Measurements from ENCODE around the gene EFCAB6. TPM values are rescaled to one million over a fixed set of nuclear protein-coding genes. Genes with fewer than 3 reads are reported as not detected.

EFCAB6 gene
- total and polyA plus RNA-seq, 2 donors (not counting 1 experiment from before 2014, with no cell fraction given), result 0.07 to 0.10 TPM

DNA sequence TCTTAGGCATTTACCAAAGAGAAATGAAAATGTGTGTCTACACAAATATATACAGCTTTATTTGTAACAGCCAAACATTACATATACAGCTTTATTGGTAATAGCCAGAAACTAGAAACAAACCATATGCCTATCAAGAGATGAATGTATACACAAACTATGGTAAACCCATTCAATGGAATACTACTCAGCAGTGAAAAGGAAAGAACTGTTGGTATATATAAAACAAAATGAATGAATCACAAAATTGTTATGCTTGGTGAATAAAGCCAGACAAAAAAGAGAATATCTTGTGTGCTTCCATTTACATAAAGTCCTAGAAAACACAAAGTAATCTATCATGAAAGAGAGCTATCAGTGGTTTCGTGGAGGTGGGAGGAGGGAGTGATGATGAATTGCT is 142.9 kb downstream of the EFCAB6 start:
- no peak overlapping the region for H3K4me3 Mint-ChIP-seq
- H2AFZ ChIP-seq (ENCODE audit: insufficient read depth, low read depth, low read length, poor library complexity, severe bottlenecking), result no peak overlapping the region
- no CpG with 5 or more reads among the region's 1 CpG for WGBS (ENCODE audit: insufficient coverage)
- H3K36me3 ChIP-seq (replicated peaks in 1 of 2; ENCODE audit: control extremely low read depth in 1 of 2, control insufficient read depth in 1 of 2, extremely low read depth in 1 of 2, insufficient read depth in 2 of 2, low read length in 1 of 2), result no peaks in the 10 kb centered on the region
- no peaks in the 10 kb centered on the region for H3K79me2 ChIP-seq (ENCODE audit: control insufficient read depth, insufficient read depth, low read length)
- no peak for TF ChIP-seq EZH2 (IDR thresholded peaks at IDR 0.05; ENCODE audit: borderline replicate concordance, insufficient read depth, low read depth, low read length, poor library complexity, severe bottlenecking)
- TF ChIP-seq, protein P1, sequence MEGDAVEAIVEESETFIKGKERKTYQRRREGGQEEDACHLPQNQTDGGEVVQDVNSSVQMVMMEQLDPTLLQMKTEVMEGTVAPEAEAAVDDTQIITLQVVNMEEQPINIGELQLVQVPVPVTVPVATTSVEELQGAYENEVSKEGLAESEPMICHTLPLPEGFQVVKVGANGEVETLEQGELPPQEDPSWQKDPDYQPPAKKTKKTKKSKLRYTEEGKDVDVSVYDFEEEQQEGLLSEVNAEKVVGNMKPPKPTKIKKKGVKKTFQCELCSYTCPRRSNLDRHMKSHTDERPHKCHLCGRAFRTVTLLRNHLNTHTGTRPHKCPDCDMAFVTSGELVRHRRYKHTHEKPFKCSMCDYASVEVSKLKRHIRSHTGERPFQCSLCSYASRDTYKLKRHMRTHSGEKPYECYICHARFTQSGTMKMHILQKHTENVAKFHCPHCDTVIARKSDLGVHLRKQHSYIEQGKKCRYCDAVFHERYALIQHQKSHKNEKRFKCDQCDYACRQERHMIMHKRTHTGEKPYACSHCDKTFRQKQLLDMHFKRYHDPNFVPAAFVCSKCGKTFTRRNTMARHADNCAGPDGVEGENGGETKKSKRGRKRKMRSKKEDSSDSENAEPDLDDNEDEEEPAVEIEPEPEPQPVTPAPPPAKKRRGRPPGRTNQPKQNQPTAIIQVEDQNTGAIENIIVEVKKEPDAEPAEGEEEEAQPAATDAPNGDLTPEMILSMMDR (IDR thresholded peaks at IDR 0.05), result no peak
- H3K9ac ChIP-seq (ENCODE audit: low read length), result no peak overlapping the region
- ChIA-PET POLR2A (no interaction called here), CTCF (no interaction called here)
- no peak overlapping the region for H3K4me3 ChIP-seq (ENCODE audit: control extremely low read depth in 1 of 5, extremely low read depth in 1 of 5, insufficient read depth in 1 of 5, low read depth in 2 of 5, low read length in 4 of 5)
- H3K27ac Mint-ChIP-seq, result no peak overlapping the region
- H3K9me3 Mint-ChIP-seq (ENCODE audit: insufficient read depth), result no peaks in the 10 kb centered on the region
- DNase-seq (no peak), ATAC-seq (ENCODE audit: low read depth) (no peak)
- peaks cover 21% of the 10 kb centered on the region for H3K27me3 Mint-ChIP-seq
- H3K4me1 ChIP-seq (ENCODE audit: control insufficient read depth in 2 of 2, insufficient read depth in 2 of 2, low read length in 2 of 2), result no peaks in the 10 kb centered on the region
- peaks cover 0 to 2% (median 0%) of the 10 kb centered on the region in 3 donors for H3K9me3 ChIP-seq (ENCODE audit: control extremely low read depth in 1 of 3, control insufficient read depth in 2 of 3, insufficient read depth in 1 of 3, low read length in 2 of 3)
- H4K20me1 ChIP-seq (ENCODE audit: control insufficient read depth, insufficient read depth, low read length, poor library complexity, severe bottlenecking), result no peaks in the 10 kb centered on the region
- intact Hi-C loops (cut with micrococcal nuclease), result no loop called here
- no peak overlapping the region for H3K27ac ChIP-seq (ENCODE audit: low read length in 2 of 2)
- no peak overlapping the region for H3K4me2 ChIP-seq (replicated peaks; ENCODE audit: low read depth, low read length, poor library complexity, severe bottlenecking)
- H3K4me1 Mint-ChIP-seq, result no peaks in the 10 kb centered on the region
- H3K27me3 ChIP-seq (replicated peaks in 1 of 4; ENCODE audit: control extremely low read depth in 1 of 4, control insufficient read depth in 3 of 4, insufficient read depth in 4 of 4, low read length in 3 of 4), result no peaks in the 10 kb centered on the region

DNA sequence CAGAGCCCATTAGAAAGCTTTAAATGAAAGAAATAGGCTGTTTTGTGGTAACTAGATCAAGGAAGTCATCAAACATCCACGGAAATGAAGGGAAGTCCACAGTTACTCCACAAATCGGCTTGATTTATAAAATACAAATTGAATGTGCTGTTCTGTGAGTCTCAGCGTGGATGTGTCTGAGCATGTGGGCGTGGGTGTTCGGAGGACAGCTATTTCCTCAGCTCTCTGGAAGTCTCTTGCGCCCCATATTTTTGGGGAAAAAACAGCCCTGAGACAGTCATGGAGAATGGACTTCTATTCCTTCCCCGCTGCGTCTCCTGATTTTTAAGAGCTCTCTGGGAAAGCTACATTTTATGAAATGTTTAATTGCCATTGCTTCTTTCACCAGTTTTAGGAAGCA is 144.4 kb downstream of the EFCAB6 start:
- ATAC-seq (ENCODE audit: low read depth), result no peak
- peaks cover 21% of the 10 kb centered on the region for H3K27me3 Mint-ChIP-seq
- ChIA-PET POLR2A (no interaction called here), CTCF (no interaction called here)
- H2AFZ ChIP-seq (ENCODE audit: insufficient read depth, low read depth, low read length, poor library complexity, severe bottlenecking), result no peak overlapping the region
- WGBS (ENCODE audit: insufficient coverage), result 87% methylated on average over 3 of the region's 8 CpGs
- no peak overlapping the region for H3K27ac Mint-ChIP-seq
- no peaks in the 10 kb centered on the region for H3K9me3 Mint-ChIP-seq (ENCODE audit: insufficient read depth)
- no peaks in the 10 kb centered on the region for H3K36me3 ChIP-seq (replicated peaks in 1 of 2; ENCODE audit: control extremely low read depth in 1 of 2, control insufficient read depth in 1 of 2, extremely low read depth in 1 of 2, insufficient read depth in 2 of 2, low read length in 1 of 2)
- H3K9ac ChIP-seq (ENCODE audit: low read length), result no peak overlapping the region
- no peaks in the 10 kb centered on the region for H3K4me1 Mint-ChIP-seq
- H4K20me1 ChIP-seq (ENCODE audit: control insufficient read depth, insufficient read depth, low read length, poor library complexity, severe bottlenecking), result no peaks in the 10 kb centered on the region
- no peak overlapping the region for H3K4me2 ChIP-seq (replicated peaks; ENCODE audit: low read depth, low read length, poor library complexity, severe bottlenecking)
- no peaks in the 10 kb centered on the region for H3K27me3 ChIP-seq (replicated peaks in 1 of 4; ENCODE audit: control extremely low read depth in 1 of 4, control insufficient read depth in 3 of 4, insufficient read depth in 4 of 4, low read length in 3 of 4)
- H3K79me2 ChIP-seq (ENCODE audit: control insufficient read depth, insufficient read depth, low read length), result no peaks in the 10 kb centered on the region
- no peak overlapping the region for H3K4me3 ChIP-seq (ENCODE audit: control extremely low read depth in 1 of 5, extremely low read depth in 1 of 5, insufficient read depth in 1 of 5, low read depth in 2 of 5, low read length in 4 of 5)
- DNase-seq, result no peak
- no peak for TF ChIP-seq EZH2 (IDR thresholded peaks at IDR 0.05; ENCODE audit: borderline replicate concordance, insufficient read depth, low read depth, low read length, poor library complexity, severe bottlenecking)
- TF ChIP-seq, protein P1 (IDR thresholded peaks at IDR 0.05), result no peak
- no peak overlapping the region for H3K27ac ChIP-seq (ENCODE audit: low read length in 2 of 2)
- H3K4me1 ChIP-seq (ENCODE audit: control insufficient read depth in 2 of 2, insufficient read depth in 2 of 2, low read length in 2 of 2), result no peaks in the 10 kb centered on the region
- H3K4me3 Mint-ChIP-seq, result no peak overlapping the region
- intact Hi-C loops (cut with micrococcal nuclease), result no loop called here
- peaks cover 0 to 2% (median 0%) of the 10 kb centered on the region in 3 donors for H3K9me3 ChIP-seq (ENCODE audit: control extremely low read depth in 1 of 3, control insufficient read depth in 2 of 3, insufficient read depth in 1 of 3, low read length in 2 of 3)
